Osteoblast (primary cell): Measurements from ENCODE around the gene COPS8. TPM values are rescaled to one million over a fixed set of nuclear protein-coding genes. Genes with fewer than 3 reads are reported as not detected.

Experiments
- DNase-seq: peaks from one replicate; pipeline ENCODE4 v3.0.0; 2011; ENCODE audit warnings: low spot score, mixed read lengths; ENCODE audit not compliant: insufficient read length; ENCODE audit errors: missing footprints
- H2AFZ ChIP-seq: 2 replicates; pipeline ENCODE4 v1.6.0; 2011; ENCODE audit warnings: mild to moderate bottlenecking, low read length
- H3K27ac ChIP-seq: 2 replicates; pipeline ENCODE4 v1.5.1; 2011; ENCODE audit warnings: mild to moderate bottlenecking, low read depth, low read length, moderate library complexity
- H3K27me3 ChIP-seq: 2 replicates; pipeline ENCODE4 v1.6.0; 2012; ENCODE audit warnings: mild to moderate bottlenecking, control low read depth, inconsistent platforms, low read length, moderate library complexity; ENCODE audit not compliant: insufficient read depth
- H3K36me3 ChIP-seq: 2 replicates; pipeline ENCODE4 v1.5.1; 2011; ENCODE audit warnings: mild to moderate bottlenecking, low read length, control low read depth, moderate library complexity; ENCODE audit not compliant: insufficient read depth
- H3K4me1 ChIP-seq: 2 replicates; pipeline ENCODE4 v1.5.1; 2011; ENCODE audit warnings: mild to moderate bottlenecking, low read length, control low read depth, moderate library complexity; ENCODE audit not compliant: insufficient read depth
- H3K4me2 ChIP-seq: 2 replicates; pipeline ENCODE4 v1.6.0; 2011; ENCODE audit warnings: mild to moderate bottlenecking, low read length; ENCODE audit not compliant: insufficient read depth
- H3K4me3 ChIP-seq: fragments of 200-600 bp; sonication (generic); 3 replicates; pipeline ENCODE4 v1.5.1; 2012; ENCODE audit warnings: mild to moderate bottlenecking, low read length, inconsistent platforms; ENCODE audit not compliant: insufficient read depth
- H3K79me2 ChIP-seq: 2 replicates; pipeline ENCODE4 v1.6.0; 2012; ENCODE audit warnings: mild to moderate bottlenecking, low read length, control low read depth, inconsistent platforms; ENCODE audit not compliant: insufficient read depth
- H3K9me3 ChIP-seq: 2 replicates; pipeline ENCODE4 v1.5.1; 2011; ENCODE audit warnings: low read depth, low read length, control low read depth
- H4K20me1 ChIP-seq: 2 replicates; pipeline ENCODE4 v1.6.0; 2012; ENCODE audit warnings: mild to moderate bottlenecking, low read length, control low read depth; ENCODE audit not compliant: insufficient read depth
- total RNA-seq: library from RNA; depleted of rRNA; stranded (reverse); fragments of >200 nt; gene quantifications from 2 replicates; pipeline ENCODE4 v1.2.3, GENCODE V29; 2012
- TF ChIP-seq, protein P1 (sequence below): IDR thresholded peaks from 2 replicates; pipeline ENCODE4 v1.5.1; 2011; ENCODE audit warnings: mild to moderate bottlenecking, low read depth, low read length, moderate library complexity; ENCODE audit errors: extremely low read depth

Gene COPS8
- total RNA-seq, 1 donor: 91.2 TPM

- Histone ChIP-seq H3K27me3 (peaks cover 17% of the 10 kb centered on the region), H3K4me3 (no peak overlapping the region), H3K4me1 (no peaks in the 10 kb centered on the region), H3K9me3 (peaks cover 8% of the 10 kb centered on the region), H4K20me1 (no peaks in the 10 kb centered on the region), H3K79me2 (no peaks in the 10 kb centered on the region), H3K36me3 (no peaks in the 10 kb centered on the region), H3K4me2 (no peak overlapping the region), H2AFZ (no peak overlapping the region), H3K27ac (no peak overlapping the region)
- TF ChIP-seq, protein P1, sequence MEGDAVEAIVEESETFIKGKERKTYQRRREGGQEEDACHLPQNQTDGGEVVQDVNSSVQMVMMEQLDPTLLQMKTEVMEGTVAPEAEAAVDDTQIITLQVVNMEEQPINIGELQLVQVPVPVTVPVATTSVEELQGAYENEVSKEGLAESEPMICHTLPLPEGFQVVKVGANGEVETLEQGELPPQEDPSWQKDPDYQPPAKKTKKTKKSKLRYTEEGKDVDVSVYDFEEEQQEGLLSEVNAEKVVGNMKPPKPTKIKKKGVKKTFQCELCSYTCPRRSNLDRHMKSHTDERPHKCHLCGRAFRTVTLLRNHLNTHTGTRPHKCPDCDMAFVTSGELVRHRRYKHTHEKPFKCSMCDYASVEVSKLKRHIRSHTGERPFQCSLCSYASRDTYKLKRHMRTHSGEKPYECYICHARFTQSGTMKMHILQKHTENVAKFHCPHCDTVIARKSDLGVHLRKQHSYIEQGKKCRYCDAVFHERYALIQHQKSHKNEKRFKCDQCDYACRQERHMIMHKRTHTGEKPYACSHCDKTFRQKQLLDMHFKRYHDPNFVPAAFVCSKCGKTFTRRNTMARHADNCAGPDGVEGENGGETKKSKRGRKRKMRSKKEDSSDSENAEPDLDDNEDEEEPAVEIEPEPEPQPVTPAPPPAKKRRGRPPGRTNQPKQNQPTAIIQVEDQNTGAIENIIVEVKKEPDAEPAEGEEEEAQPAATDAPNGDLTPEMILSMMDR: no peak
- DNase-seq: no peak
Measured at GRCh38 chr2:237043866-237044265, 41.8 kb upstream of the COPS8 start.

DNA sequence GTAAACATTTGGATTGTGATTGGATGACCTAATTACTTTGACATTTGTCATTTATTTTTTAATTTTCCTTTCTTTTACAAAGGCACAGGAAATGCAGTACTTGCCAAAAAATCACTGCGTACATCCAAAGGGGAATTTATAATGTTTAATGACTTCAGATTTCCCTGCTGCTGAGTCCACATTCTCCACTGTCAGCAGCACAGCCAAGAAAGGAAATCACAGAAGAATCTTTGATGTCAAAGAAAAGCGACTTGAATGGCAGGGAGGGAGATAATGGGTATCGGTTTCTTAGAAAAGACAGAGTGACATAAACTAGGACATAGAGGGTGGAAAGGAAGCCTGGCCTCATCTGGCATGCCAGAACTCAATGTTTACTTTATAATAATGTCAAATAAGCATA lies 41.4 kb upstream of the COPS8 start:
- Histone ChIP-seq H3K4me3 (no peak overlapping the region), H3K4me1 (no peaks in the 10 kb centered on the region), H3K27me3 (peaks cover 17% of the 10 kb centered on the region), H4K20me1 (no peaks in the 10 kb centered on the region), H3K4me2 (no peak overlapping the region), H3K36me3 (no peaks in the 10 kb centered on the region), H3K79me2 (no peaks in the 10 kb centered on the region), H3K9me3 (peaks cover 8% of the 10 kb centered on the region), H3K27ac (no peak overlapping the region), H2AFZ (no peak overlapping the region)
- DNase-seq: no peak
- TF ChIP-seq, protein P1: no peak

DNA sequence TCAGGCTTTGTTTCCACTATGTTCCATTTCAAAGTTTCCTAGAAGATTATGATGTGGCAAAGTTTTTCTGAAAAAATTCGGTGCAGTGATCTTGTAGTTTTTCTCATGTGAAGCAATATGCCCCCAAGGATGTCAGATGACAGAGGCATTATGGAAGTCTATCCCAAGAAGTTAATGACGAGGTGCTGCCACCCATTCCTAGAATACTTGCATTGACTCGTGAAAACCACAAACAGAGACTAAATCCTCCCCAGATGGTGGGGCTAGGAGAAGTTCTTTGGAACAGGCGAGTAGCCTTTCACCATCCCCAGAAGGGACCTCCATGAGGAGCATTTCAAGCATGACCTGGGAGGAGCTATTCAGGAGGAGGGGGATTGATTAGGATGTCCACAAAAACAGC lies 40.2 kb upstream of the COPS8 start:
- DNase-seq: no peak
- no peaks in the 10 kb centered on the region for H4K20me1 ChIP-seq
- H3K4me1 ChIP-seq: no peaks in the 10 kb centered on the region
- H3K9me3 ChIP-seq: peaks cover 8% of the 10 kb centered on the region
- H3K4me3 ChIP-seq: no peak overlapping the region
- no peaks in the 10 kb centered on the region for H3K36me3 ChIP-seq
- peaks cover 17% of the 10 kb centered on the region for H3K27me3 ChIP-seq
- TF ChIP-seq, protein P1: no peak
- H2AFZ ChIP-seq: no peak overlapping the region
- H3K27ac ChIP-seq: no peak overlapping the region
- H3K4me2 ChIP-seq: no peak overlapping the region
- no peaks in the 10 kb centered on the region for H3K79me2 ChIP-seq

DNA sequence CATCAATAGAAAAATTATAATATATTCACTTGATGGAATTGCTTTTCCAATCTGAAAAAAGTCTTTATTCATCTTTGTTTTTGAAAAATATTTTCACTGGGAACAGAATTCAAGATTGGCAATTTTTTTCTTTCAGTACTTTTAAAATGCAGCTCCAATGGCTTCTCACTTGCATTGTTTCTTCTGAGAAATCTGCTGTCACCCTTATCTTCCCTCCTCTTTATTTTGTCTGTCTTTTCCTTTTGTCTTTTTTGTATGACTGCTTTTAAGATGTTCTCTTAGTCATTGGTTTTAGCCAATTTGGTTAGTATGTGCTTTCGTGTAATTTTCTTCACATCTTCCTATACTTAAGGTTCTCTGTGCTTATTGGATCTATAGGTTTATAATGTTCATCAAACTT lies 37.1 kb upstream of the COPS8 start:
- Histone ChIP-seq H3K79me2 (no peaks in the 10 kb centered on the region), H3K4me3 (no peak overlapping the region), H3K9me3 (peaks cover 8% of the 10 kb centered on the region), H4K20me1 (no peaks in the 10 kb centered on the region), H3K4me2 (no peak overlapping the region), H3K36me3 (no peaks in the 10 kb centered on the region), H3K27ac (no peak overlapping the region), H3K27me3 (peaks cover 21% of the 10 kb centered on the region), H2AFZ (no peak overlapping the region), H3K4me1 (no peaks in the 10 kb centered on the region)
- no peak for DNase-seq
- TF ChIP-seq, protein P1: no peak
